HEK293T (cell line): ENCODE data around the gene ANGPT4.

Source experiments
- CTCF ChIA-PET: fragments of 350-600 bp; formaldehyde crosslinking; extraction: SDS; loops from one replicate; lab custom pipeline; 2021; ENCODE audit warnings: antibody characterized with exemption, inconsistent platforms; lab: Yijun Ruan, JAX
- POLR2A ChIA-PET: fragments of 350-600 bp; formaldehyde crosslinking; extraction: SDS; loops from one replicate; lab custom pipeline; 2020; ENCODE audit warnings: antibody characterized with exemption, inconsistent platforms; lab: Yijun Ruan, JAX
- DNase-seq: peaks from one replicate; pipeline ENCODE4 v3.0.0; 2012; ENCODE audit warnings: mixed read lengths; ENCODE audit errors: extremely low spot score
- ARNT ChIP-seq: fragments of 450-650 bp; IDR thresholded peaks from 2 replicates; pipeline ENCODE4 v1.6.1; 2017; ENCODE audit warnings: mild to moderate bottlenecking
- BHLHE40 ChIP-seq: fragments of 450-650 bp; IDR thresholded peaks from 2 replicates; pipeline ENCODE4 v1.6.1; 2016; ENCODE audit warnings: mild to moderate bottlenecking, moderate library complexity, borderline replicate concordance
- CTBP1 ChIP-seq: fragments of 450-650 bp; IDR thresholded peaks from 2 replicates; pipeline ENCODE4 v1.6.1; 2016; ENCODE audit warnings: borderline replicate concordance
- ELF4 ChIP-seq: fragments of 450-650 bp; IDR thresholded peaks from 2 replicates; pipeline ENCODE4 v1.6.1; 2017; ENCODE audit warnings: antibody characterized with exemption
- FOXA1 ChIP-seq: fragments of 450-650 bp; IDR thresholded peaks from 2 replicates; pipeline ENCODE4 v1.6.1; 2016; ENCODE audit warnings: mild to moderate bottlenecking
- FOXK2 ChIP-seq: fragments of 450-650 bp; IDR thresholded peaks from 2 replicates; pipeline ENCODE4 v1.6.1; 2016; ENCODE audit warnings: mild to moderate bottlenecking
- FOXM1 ChIP-seq: fragments of 450-650 bp; IDR thresholded peaks from 2 replicates; pipeline ENCODE4 v1.6.1; 2017; ENCODE audit warnings: mild to moderate bottlenecking, borderline replicate concordance
- HDGF ChIP-seq: fragments of 450-650 bp; IDR thresholded peaks from 2 replicates; pipeline ENCODE4 v1.6.1; 2017; ENCODE audit warnings: antibody characterized with exemption, borderline replicate concordance
- L3MBTL2 ChIP-seq: fragments of 450-650 bp; conservative IDR thresholded peaks from 2 replicates; pipeline ENCODE4 v1.6.1; 2016; ENCODE audit warnings: mild to moderate bottlenecking
- LEF1 ChIP-seq: fragments of 450-650 bp; IDR thresholded peaks from 2 replicates; pipeline ENCODE4 v1.6.1; 2017; ENCODE audit warnings: mild to moderate bottlenecking, borderline replicate concordance
- NFRKB ChIP-seq: fragments of 450-650 bp; IDR thresholded peaks from 2 replicates; pipeline ENCODE4 v1.6.1; 2016; ENCODE audit warnings: mild to moderate bottlenecking, moderate library complexity
- PKNOX1 ChIP-seq: fragments of 450-650 bp; IDR thresholded peaks from 2 replicates; pipeline ENCODE4 v1.6.1; 2016
- SP1 ChIP-seq: fragments of 450-650 bp; IDR thresholded peaks from 2 replicates; pipeline ENCODE4 v1.6.1; 2017
- SUZ12 ChIP-seq: fragments of 450-650 bp; IDR thresholded peaks from 2 replicates; pipeline ENCODE4 v1.6.1; 2016; ENCODE audit warnings: mild to moderate bottlenecking
- TARDBP ChIP-seq: fragments of 450-650 bp; IDR thresholded peaks from 2 replicates; pipeline ENCODE4 v1.6.1; 2016
- ZNF384 ChIP-seq: fragments of 450-650 bp; IDR thresholded peaks from 2 replicates; pipeline ENCODE4 v1.6.1; 2016

ANGPT4 gene

GRCh38 chr20:846894-847278 lies 69.2 kb downstream of the ANGPT4 start:
- ChIA-PET POLR2A (interaction anchor here (1.8 kb wide), 1 partner anchor 14 kb away, joined by 6 read pairs; the partner anchor contains the start of gene FAM110A), CTCF (no interaction called here)
- TF ChIP-seq BHLHE40 (no peak), NFRKB (no peak), PKNOX1 (no peak), FOXK2 (no peak), SP1 (no peak), LEF1 (no peak), HDGF (no peak), L3MBTL2 (no peak), FOXM1 (no peak), ARNT (no peak), ELF4 (no peak), TARDBP (no peak), SUZ12 (no peak), CTBP1 (no peak), ZNF384 (no peak), FOXA1 (no peak)
- DNase-seq, result no peak

GRCh38 chr20:845941-846893 lies 69.9 kb downstream of the ANGPT4 start:
- POLR2A ChIA-PET, result interaction anchor here (1.8 kb wide), 1 partner anchor 13 kb away, joined by 6 read pairs; the partner anchor contains the start of gene FAM110A

DNA sequence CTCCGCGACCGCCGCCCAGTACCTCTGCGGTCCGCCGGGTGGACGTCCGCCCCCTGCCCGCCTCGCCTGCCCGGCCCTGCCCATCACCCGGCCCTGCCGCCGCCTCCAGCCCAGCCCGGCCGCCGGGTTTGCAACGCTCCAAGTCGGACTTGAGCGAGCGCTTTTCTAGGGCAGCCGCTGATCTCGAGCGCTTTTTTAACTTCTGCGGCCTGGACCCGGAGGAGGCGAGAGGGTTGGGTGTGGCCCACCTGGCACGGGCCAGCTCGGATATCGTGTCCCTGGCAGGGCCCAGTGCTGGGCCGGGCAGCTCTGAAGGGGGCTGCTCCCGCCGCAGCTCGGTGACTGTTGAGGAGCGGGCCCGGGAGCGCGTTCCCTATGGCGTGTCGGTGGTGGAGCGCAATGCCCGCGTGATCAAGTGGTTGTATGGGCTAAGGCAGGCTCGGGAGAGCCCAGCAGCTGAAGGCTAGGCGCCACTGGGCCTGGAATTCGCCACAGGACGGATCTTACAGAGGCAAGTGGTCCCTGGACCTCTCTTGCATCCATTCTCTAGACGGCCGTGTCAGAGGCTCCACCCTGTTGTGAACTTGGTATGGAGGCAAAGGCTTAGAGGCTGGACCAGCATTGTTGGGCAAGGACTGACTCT lies 70.8 kb downstream of the ANGPT4 start:
- no peak for DNase-seq
- POLR2A ChIA-PET, result no interaction called here

More at GRCh38 chr20:845941-846893, 69.9 kb downstream of the ANGPT4 start:
- DNase-seq, result no peak
- TF ChIP-seq ARNT (no peak), LEF1 (no peak), FOXA1 (no peak), BHLHE40 (no peak), L3MBTL2 (no peak), NFRKB (no peak), TARDBP (no peak), ZNF384 (no peak), CTBP1 (no peak), HDGF (no peak), FOXM1 (no peak)
- CTCF ChIA-PET, result no interaction called here

GRCh38 chr20:844473-845225 lies 71.5 kb downstream of the ANGPT4 start:
- peak; percentile 93 for DNase-seq
- ChIA-PET POLR2A (interaction anchor here (0.6 kb wide), 1 partner anchor 9 kb away, joined by 3 read pairs; no protein-coding TSS in a partner anchor), CTCF (interaction anchor here (0.6 kb wide), 1 partner anchor 25 kb away, joined by 3 read pairs; no protein-coding TSS in a partner anchor)
- TF ChIP-seq L3MBTL2 (peak; percentile 77), SUZ12 (no peak), ZNF384 (peak; percentile 80)

More for the DNA sequence above, 70.8 kb downstream of the ANGPT4 start:
- CTCF ChIA-PET, result no interaction called here
- TF ChIP-seq PKNOX1 (no peak), ELF4 (no peak)

- ChIA-PET POLR2A (interaction anchor here (0.6 kb wide), 1 partner anchor 10 kb away, joined by 3 read pairs; no protein-coding TSS in a partner anchor), CTCF (no interaction called here)
- TF ChIP-seq NFRKB (no peak), L3MBTL2 (no peak), ZNF384 (no peak), TARDBP (no peak), HDGF (no peak), BHLHE40 (no peak), FOXM1 (no peak), ARNT (no peak), PKNOX1 (no peak), ELF4 (no peak), SP1 (no peak), CTBP1 (no peak), FOXA1 (no peak), LEF1 (no peak), SUZ12 (no peak), FOXK2 (no peak)
- no peak for DNase-seq
Measured at GRCh38 chr20:843912-844311, 72.2 kb downstream of the ANGPT4 start.
